Measurements from ENCODE around the gene PAQR4.

Gene PAQR4

DNA sequence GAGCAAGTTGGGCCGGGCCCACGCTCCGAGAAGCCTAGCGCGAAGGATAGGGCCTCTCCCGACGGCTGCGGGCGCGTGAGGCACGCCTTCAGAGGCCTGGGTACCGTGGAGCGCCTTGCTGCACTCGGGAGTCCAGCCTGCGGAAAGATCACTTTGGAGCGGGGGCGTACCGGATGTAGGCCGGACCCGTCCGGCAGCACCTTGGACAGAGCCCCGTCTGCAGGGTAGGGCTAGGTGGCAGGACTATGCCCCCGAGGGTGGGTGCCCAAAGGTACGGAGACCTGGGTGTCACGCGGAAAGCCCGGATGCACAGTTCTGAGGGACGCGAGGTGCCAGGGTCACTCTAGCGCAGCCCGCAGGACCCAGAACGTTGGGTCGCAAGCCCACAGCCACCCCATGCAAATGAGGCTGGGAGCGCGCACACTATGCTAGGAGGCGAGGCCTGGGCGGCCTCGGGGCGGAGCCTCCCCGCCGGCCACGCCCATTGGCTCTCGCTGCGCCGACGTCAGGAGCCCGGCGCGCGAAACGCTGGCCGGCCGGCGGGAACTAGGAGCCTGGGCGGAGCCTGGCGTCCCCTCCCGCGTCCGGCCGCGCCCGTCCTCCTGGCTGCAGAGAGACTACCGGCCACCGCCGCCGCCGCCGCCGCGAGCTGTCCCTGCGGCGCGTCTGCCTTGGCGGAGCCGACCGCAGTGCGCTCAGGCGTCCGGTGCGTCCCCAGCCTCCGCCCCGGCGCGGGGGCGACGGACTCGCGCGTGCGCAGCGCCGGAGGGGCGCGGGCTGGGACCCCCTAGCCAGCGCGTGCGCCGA lies at the start of gene PAQR4 (continued):
- TF ChIP-seq, protein P1, sequence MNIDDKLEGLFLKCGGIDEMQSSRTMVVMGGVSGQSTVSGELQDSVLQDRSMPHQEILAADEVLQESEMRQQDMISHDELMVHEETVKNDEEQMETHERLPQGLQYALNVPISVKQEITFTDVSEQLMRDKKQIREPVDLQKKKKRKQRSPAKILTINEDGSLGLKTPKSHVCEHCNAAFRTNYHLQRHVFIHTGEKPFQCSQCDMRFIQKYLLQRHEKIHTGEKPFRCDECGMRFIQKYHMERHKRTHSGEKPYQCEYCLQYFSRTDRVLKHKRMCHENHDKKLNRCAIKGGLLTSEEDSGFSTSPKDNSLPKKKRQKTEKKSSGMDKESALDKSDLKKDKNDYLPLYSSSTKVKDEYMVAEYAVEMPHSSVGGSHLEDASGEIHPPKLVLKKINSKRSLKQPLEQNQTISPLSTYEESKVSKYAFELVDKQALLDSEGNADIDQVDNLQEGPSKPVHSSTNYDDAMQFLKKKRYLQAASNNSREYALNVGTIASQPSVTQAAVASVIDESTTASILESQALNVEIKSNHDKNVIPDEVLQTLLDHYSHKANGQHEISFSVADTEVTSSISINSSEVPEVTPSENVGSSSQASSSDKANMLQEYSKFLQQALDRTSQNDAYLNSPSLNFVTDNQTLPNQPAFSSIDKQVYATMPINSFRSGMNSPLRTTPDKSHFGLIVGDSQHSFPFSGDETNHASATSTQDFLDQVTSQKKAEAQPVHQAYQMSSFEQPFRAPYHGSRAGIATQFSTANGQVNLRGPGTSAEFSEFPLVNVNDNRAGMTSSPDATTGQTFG (tag by site-specific recombination; IDR thresholded peaks at IDR 0.05; ENCODE audit: borderline replicate concordance): no peak
- TF ChIP-seq ZNF600 (tag by site-specific recombination; IDR thresholded peaks at IDR 0.05) (peak; percentile 99), ZNF112 (tag by site-specific recombination; IDR thresholded peaks at IDR 0.05) (no peak), GLIS1 (tag by site-specific recombination; IDR thresholded peaks at IDR 0.05) (peak; percentile 23; the same call in 1 of the 2 replicates), ZNF707 (tag by site-specific recombination; IDR thresholded peaks at IDR 0.05) (no peak), ZNF843 (tag by site-specific recombination; IDR thresholded peaks at IDR 0.05) (no peak; the same call in 1 of the 2 replicates), HOXD13 (CRISPR knock-in tag; IDR thresholded peaks at IDR 0.05; ENCODE audit: borderline replicate concordance) (no peak), GLIS2 (tag by site-specific recombination; IDR thresholded peaks at IDR 0.05) (peak; percentile 79), KLF10 (tag by site-specific recombination; IDR thresholded peaks at IDR 0.05) (peak; percentile 77), ZNF133 (tag by site-specific recombination; IDR thresholded peaks at IDR 0.05) (no peak), FEZF1 (tag by site-specific recombination; IDR thresholded peaks at IDR 0.05) (no peak), HOXC10 (CRISPR knock-in tag; IDR thresholded peaks at IDR 0.05) (peak; percentile 85; the same call in 1 of the 2 replicates), ZNF501 (tag by site-specific recombination; IDR thresholded peaks at IDR 0.05) (peak; percentile 79; the same call in 1 of the 2 replicates), ZNF626 (tag by site-specific recombination; IDR thresholded peaks at IDR 0.05) (no peak), ZBTB20 (tag by site-specific recombination; IDR thresholded peaks at IDR 0.05) (peak; percentile 71; the same call in 1 of the 2 replicates), SP2 (tag by site-specific recombination; IDR thresholded peaks at IDR 0.05) (peak; percentile 79), ZNF155 (tag by site-specific recombination; IDR thresholded peaks at IDR 0.05) (no peak), ZNF555 (tag by site-specific recombination; conservative IDR thresholded peaks at IDR 0.05) (no peak)
- TF ChIP-seq, protein P2, sequence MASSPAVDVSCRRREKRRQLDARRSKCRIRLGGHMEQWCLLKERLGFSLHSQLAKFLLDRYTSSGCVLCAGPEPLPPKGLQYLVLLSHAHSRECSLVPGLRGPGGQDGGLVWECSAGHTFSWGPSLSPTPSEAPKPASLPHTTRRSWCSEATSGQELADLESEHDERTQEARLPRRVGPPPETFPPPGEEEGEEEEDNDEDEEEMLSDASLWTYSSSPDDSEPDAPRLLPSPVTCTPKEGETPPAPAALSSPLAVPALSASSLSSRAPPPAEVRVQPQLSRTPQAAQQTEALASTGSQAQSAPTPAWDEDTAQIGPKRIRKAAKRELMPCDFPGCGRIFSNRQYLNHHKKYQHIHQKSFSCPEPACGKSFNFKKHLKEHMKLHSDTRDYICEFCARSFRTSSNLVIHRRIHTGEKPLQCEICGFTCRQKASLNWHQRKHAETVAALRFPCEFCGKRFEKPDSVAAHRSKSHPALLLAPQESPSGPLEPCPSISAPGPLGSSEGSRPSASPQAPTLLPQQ (tag by site-specific recombination; IDR thresholded peaks at IDR 0.05): peak; percentile 92
- TF ChIP-seq, protein P3, sequence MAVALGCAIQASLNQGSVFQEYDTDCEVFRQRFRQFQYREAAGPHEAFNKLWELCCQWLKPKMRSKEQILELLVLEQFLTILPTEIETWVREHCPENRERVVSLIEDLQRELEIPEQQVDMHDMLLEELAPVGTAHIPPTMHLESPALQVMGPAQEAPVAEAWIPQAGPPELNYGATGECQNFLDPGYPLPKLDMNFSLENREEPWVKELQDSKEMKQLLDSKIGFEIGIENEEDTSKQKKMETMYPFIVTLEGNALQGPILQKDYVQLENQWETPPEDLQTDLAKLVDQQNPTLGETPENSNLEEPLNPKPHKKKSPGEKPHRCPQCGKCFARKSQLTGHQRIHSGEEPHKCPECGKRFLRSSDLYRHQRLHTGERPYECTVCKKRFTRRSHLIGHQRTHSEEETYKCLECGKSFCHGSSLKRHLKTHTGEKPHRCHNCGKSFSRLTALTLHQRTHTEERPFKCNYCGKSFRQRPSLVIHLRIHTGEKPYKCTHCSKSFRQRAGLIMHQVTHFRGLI (tag by site-specific recombination; IDR thresholded peaks at IDR 0.05): 0 out of 2 replicates have a peak, but pooled peaks have one; percentile 58
- TF ChIP-seq, protein P4, sequence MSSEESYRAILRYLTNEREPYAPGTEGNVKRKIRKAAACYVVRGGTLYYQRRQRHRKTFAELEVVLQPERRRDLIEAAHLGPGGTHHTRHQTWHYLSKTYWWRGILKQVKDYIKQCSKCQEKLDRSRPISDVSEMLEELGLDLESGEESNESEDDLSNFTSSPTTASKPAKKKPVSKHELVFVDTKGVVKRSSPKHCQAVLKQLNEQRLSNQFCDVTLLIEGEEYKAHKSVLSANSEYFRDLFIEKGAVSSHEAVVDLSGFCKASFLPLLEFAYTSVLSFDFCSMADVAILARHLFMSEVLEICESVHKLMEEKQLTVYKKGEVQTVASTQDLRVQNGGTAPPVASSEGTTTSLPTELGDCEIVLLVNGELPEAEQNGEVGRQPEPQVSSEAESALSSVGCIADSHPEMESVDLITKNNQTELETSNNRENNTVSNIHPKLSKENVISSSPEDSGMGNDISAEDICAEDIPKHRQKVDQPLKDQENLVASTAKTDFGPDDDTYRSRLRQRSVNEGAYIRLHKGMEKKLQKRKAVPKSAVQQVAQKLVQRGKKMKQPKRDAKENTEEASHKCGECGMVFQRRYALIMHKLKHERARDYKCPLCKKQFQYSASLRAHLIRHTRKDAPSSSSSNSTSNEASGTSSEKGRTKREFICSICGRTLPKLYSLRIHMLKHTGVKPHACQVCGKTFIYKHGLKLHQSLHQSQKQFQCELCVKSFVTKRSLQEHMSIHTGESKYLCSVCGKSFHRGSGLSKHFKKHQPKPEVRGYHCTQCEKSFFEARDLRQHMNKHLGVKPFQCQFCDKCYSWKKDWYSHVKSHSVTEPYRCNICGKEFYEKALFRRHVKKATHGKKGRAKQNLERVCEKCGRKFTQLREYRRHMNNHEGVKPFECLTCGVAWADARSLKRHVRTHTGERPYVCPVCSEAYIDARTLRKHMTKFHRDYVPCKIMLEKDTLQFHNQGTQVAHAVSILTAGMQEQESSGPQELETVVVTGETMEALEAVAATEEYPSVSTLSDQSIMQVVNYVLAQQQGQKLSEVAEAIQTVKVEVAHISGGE (tag by site-specific recombination; conservative IDR thresholded peaks at IDR 0.05; ENCODE audit: low read depth): peak; percentile 93
- TF ChIP-seq, protein P5, sequence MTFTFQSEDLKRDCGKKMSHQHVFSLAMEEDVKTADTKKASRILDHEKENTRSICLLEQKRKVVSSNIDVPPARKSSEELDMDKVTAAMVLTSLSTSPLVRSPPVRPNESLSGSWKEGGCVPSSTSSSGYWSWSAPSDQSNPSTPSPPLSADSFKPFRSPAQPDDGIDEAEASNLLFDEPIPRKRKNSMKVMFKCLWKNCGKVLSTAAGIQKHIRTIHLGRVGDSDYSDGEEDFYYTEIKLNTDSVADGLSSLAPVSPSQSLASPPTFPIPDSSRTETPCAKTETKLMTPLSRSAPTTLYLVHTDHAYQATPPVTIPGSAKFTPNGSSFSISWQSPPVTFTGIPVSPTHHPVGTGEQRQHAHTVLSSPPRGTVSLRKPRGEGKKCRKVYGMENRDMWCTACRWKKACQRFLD (tag by site-specific recombination; IDR thresholded peaks at IDR 0.05): no peak
- TF ChIP-seq, protein P6, sequence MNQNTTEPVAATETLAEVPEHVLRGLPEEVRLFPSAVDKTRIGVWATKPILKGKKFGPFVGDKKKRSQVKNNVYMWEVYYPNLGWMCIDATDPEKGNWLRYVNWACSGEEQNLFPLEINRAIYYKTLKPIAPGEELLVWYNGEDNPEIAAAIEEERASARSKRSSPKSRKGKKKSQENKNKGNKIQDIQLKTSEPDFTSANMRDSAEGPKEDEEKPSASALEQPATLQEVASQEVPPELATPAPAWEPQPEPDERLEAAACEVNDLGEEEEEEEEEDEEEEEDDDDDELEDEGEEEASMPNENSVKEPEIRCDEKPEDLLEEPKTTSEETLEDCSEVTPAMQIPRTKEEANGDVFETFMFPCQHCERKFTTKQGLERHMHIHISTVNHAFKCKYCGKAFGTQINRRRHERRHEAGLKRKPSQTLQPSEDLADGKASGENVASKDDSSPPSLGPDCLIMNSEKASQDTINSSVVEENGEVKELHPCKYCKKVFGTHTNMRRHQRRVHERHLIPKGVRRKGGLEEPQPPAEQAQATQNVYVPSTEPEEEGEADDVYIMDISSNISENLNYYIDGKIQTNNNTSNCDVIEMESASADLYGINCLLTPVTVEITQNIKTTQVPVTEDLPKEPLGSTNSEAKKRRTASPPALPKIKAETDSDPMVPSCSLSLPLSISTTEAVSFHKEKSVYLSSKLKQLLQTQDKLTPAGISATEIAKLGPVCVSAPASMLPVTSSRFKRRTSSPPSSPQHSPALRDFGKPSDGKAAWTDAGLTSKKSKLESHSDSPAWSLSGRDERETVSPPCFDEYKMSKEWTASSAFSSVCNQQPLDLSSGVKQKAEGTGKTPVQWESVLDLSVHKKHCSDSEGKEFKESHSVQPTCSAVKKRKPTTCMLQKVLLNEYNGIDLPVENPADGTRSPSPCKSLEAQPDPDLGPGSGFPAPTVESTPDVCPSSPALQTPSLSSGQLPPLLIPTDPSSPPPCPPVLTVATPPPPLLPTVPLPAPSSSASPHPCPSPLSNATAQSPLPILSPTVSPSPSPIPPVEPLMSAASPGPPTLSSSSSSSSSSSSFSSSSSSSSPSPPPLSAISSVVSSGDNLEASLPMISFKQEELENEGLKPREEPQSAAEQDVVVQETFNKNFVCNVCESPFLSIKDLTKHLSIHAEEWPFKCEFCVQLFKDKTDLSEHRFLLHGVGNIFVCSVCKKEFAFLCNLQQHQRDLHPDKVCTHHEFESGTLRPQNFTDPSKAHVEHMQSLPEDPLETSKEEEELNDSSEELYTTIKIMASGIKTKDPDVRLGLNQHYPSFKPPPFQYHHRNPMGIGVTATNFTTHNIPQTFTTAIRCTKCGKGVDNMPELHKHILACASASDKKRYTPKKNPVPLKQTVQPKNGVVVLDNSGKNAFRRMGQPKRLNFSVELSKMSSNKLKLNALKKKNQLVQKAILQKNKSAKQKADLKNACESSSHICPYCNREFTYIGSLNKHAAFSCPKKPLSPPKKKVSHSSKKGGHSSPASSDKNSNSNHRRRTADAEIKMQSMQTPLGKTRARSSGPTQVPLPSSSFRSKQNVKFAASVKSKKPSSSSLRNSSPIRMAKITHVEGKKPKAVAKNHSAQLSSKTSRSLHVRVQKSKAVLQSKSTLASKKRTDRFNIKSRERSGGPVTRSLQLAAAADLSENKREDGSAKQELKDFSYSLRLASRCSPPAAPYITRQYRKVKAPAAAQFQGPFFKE (tag by site-specific recombination; IDR thresholded peaks at IDR 0.05; ENCODE audit: borderline replicate concordance): no peak

Measured in HEK293 (cell line).